Fibroblast of mammary gland (primary cell): ENCODE measurements around the gene TSSK3.

Source experiments
- DNase-seq: peaks from one replicate; pipeline ENCODE4 v3.0.0-alpha.2; 2010; ENCODE audit warnings: low read depth
- H3K4me3 ChIP-seq: 2 replicates; pipeline ENCODE4 v1.5.1; 2011; ENCODE audit warnings: low read depth, mild to moderate bottlenecking, low read length, moderate library complexity; ENCODE audit not compliant: control insufficient read depth
- TF ChIP-seq, protein P1 (sequence below): conservative IDR thresholded peaks from 2 replicates; pipeline ENCODE4 v1.5.1; 2011; ENCODE audit warnings: low read depth, low read length, inconsistent platforms; ENCODE audit not compliant: control insufficient read depth, insufficient read depth

The TSSK3 gene

DNA sequence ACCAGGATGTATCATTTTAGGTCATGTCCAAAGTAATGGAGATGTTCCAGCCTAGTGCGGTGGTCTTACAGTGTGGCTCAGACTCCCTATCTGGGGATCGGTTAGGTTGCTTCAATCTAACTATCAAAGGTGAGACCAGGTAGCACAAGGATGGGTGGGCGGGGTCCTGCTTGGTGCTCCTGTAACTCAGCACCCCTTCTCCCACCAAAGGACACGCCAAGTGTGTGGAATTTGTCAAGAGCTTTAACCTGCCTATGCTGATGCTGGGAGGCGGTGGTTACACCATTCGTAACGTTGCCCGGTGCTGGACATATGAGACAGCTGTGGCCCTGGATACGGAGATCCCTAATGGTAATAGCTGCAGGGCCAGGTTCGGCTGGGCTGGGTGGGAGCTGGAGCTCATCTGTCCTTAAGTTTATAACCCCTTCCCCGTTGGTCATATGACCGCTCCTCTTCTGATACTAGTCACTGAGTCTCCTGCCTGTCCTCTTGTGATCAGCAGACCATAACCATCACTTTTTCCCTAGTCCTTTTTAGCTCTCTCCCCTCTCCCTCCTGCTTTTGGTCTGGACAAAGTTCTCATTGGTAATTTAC lies 31.7 kb upstream of the TSSK3 start:
- H3K4me3 ChIP-seq, result no peak overlapping the region
- TF ChIP-seq, protein P1, sequence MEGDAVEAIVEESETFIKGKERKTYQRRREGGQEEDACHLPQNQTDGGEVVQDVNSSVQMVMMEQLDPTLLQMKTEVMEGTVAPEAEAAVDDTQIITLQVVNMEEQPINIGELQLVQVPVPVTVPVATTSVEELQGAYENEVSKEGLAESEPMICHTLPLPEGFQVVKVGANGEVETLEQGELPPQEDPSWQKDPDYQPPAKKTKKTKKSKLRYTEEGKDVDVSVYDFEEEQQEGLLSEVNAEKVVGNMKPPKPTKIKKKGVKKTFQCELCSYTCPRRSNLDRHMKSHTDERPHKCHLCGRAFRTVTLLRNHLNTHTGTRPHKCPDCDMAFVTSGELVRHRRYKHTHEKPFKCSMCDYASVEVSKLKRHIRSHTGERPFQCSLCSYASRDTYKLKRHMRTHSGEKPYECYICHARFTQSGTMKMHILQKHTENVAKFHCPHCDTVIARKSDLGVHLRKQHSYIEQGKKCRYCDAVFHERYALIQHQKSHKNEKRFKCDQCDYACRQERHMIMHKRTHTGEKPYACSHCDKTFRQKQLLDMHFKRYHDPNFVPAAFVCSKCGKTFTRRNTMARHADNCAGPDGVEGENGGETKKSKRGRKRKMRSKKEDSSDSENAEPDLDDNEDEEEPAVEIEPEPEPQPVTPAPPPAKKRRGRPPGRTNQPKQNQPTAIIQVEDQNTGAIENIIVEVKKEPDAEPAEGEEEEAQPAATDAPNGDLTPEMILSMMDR, result no peak
- DNase-seq, result no peak

DNA sequence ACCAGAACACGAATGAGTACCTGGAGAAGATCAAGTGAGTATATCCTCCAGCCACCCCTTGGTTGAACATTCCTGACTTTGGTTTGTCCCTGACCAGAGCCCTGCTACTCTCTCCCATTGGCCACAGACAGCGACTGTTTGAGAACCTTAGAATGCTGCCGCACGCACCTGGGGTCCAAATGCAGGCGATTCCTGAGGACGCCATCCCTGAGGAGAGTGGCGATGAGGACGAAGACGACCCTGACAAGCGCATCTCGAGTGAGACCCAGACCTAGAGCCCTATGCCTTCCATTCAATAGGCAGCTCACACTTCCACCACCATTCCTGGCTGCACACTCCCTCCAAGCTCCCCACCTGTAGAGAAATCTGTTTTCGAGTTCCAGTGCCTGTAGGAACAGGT lies 30.8 kb upstream of the TSSK3 start:
- no peak overlapping the region for H3K4me3 ChIP-seq
- no peak for DNase-seq
- TF ChIP-seq, protein P1, result no peak

DNA sequence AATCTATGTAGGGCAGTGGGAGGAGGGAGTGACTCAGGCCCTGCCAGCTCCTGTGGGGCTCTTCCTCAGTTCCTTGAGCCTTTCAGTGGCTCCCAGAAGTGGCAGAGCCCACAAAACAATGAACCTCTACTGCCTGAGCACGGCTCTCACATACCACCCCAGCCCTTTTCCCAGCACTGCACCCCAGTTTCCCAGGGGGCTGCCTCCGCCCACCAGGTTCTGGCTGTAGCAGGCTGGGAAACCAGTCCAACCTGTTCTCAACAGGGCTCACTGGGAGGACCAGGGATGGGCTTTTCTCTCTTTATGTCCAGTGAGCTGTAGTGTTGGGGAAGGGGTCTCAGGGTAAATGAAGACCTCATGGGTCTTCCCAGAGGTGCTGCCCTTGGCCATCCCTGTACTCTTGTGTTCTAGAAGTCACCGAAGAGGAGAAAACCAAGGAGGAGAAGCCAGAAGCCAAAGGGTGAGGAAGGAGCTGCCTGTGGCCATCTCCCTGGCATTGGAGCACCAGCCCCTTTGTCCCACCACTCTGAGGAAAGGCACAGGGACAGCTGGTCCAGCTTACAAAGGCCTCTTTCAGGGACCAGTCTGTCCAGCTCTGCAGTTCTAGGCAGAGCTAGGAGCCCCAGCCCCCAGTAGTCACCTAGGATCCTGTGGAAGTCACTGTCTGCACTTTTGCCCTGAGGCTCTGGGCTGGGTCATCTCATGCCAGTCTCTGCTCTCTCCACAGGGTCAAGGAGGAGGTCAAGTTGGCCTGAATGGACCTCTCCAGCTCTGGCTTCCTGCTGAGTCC lies 29.9 kb upstream of the TSSK3 start:
- DNase-seq, result no peak
- H3K4me3 ChIP-seq, result no peak overlapping the region
- TF ChIP-seq, protein P1, result no peak

DNA sequence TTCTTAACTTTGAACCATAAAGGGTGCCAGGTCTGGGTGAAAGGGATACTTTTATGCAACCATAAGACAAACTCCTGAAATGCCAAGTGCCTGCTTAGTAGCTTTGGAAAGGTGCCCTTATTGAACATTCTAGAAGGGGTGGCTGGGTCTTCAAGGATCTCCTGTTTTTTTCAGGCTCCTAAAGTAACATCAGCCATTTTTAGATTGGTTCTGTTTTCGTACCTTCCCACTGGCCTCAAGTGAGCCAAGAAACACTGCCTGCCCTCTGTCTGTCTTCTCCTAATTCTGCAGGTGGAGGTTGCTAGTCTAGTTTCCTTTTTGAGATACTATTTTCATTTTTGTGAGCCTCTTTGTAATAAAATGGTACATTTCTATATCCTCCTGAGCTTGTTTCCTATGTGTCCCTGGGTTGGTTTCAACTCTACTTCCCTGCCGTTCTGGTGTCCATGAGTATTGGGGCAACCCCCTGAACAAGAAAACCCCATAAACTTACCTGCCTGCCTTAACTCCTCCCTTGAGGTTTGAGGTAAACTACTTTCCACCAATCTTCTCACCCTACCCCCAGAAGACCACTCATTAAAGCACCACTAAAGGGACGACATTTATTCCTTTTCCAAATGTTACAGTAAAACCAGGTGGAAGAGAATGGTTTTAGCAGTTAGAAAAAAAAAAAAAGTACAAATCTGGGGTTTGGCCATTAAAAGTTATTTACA lies 28.9 kb upstream of the TSSK3 start:
- TF ChIP-seq, protein P1, result no peak
- no peak for DNase-seq
- H3K4me3 ChIP-seq, result no peak overlapping the region

DNA sequence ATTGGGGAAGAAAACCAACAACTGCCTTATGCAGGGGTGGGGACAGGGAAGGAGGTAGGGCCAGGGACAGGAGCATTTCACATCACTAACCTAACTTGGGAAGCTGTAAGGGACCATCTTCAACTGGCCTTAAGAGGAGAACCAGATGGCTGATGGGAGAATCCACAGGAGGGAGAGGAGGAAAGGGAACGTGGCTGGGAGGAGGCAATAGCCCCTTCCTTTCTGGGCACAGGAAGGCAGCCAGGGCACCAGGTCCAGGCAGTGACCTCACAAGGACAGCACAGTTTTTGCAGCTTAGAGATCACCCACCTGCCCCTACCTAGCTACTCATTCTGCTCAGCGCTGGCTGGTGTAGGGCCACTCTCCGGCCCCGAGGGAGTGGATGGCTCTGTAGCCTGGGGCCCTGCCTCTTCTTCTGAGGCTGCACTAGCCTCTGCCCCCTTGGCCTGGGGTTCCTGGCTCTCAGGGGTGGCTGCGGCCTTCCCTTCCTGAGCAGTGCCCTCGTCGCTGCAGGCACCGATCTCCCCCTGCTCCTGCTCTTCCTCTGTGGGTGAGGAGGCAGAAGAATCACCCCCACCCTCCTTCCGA lies 28.0 kb upstream of the TSSK3 start:
- peak overlapping the region; percentile 40 for H3K4me3 ChIP-seq
- DNase-seq, result no peak
- TF ChIP-seq, protein P1, result no peak

DNA sequence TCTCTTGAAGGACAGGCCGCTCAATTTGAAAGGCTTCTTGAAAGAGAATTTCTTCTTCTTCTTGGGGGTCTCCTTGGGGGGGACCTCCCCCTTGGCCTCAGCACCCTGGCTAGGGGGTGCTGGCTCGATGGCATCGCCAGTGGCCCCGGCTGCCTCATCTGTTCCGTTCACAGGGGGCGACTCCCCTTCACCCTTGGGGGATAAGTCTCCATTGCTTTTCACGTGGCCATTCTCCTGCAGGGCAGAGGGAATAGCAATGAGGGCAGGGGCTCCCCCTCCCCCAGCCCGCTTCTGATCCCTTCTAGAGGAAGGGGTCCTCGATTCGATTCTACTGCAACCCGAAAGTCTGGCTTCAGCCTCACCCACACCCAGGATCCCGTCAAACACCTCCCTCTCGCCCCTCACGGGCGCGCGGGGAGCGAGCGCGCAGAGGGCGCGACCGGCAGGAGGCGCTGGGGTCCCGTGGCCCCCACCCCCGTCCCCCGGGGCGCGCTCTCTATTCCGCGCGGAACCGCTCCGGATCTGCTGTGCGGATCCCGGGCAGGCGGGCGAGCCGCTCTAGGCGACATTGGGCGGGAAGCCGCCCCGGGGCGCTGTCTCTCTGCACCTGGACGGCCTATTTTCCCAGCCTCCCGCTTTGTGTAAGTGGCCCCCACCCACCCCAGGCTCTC lies 27.3 kb upstream of the TSSK3 start:
- TF ChIP-seq, protein P1, result peak; percentile 37
- no peak for DNase-seq
- H3K4me3 ChIP-seq, result peak overlapping the region; percentile 40
